H9 (cell line): ENCODE results near the gene RBM25. TPM values are rescaled to one million over a fixed set of nuclear protein-coding genes. Genes with fewer than 3 reads are reported as not detected.

Experiments
- DNase-seq: peaks from one replicate; pipeline ENCODE4 v3.0.0-alpha.2; 2017
- H2AFZ ChIP-seq: one replicate; pipeline ENCODE4 v1.6.1; 2013; ENCODE audit warnings: mild to moderate bottlenecking, low read length, control low read depth, moderate library complexity
- H2AK5ac ChIP-seq: 2 replicates; pipeline ENCODE4 v1.6.1; 2013; ENCODE audit warnings: low read length, control low read depth, mixed read lengths; ENCODE audit not compliant: insufficient read length
- H2BK120ac ChIP-seq: one replicate; pipeline ENCODE4 v1.6.1; 2013; ENCODE audit warnings: low read depth, mild to moderate bottlenecking, low read length, control low read depth, inconsistent platforms; ENCODE audit not compliant: poor library complexity, severe bottlenecking
- H2BK12ac ChIP-seq: 2 replicates; pipeline ENCODE4 v1.6.1; 2013; ENCODE audit warnings: low read length, control low read depth, mixed read lengths, low read depth; ENCODE audit not compliant: insufficient read length
- H2BK15ac ChIP-seq: 2 replicates; pipeline ENCODE4 v1.6.1; 2013; ENCODE audit warnings: low read depth, low read length, control low read depth
- H2BK20ac ChIP-seq: one replicate; pipeline ENCODE4 v1.6.1; 2013; ENCODE audit warnings: low read depth, mild to moderate bottlenecking, low read length, control low read depth, inconsistent platforms; ENCODE audit not compliant: poor library complexity, severe bottlenecking
- H2BK5ac ChIP-seq: 2 replicates; pipeline ENCODE4 v1.6.1; 2013; ENCODE audit warnings: low read length, control low read depth, mixed read lengths; ENCODE audit not compliant: insufficient read length
- H3K14ac ChIP-seq: 2 replicates; pipeline ENCODE4 v1.6.1; 2013; ENCODE audit warnings: low read length, control low read depth; ENCODE audit not compliant: insufficient read depth
- H3K18ac ChIP-seq: 2 replicates; pipeline ENCODE4 v1.6.1; 2013; ENCODE audit warnings: low read depth, mild to moderate bottlenecking, mixed read lengths, low read length, control low read depth; ENCODE audit not compliant: insufficient read length
- H3K23ac ChIP-seq: 2 replicates; pipeline ENCODE4 v1.6.1; 2013; ENCODE audit warnings: low read length, control low read depth, mixed read lengths, low read depth; ENCODE audit not compliant: insufficient read length
- H3K23me2 ChIP-seq: 2 replicates; pipeline ENCODE4 v1.6.1; 2013; ENCODE audit warnings: low read depth, mild to moderate bottlenecking, mixed read lengths, low read length, control low read depth; ENCODE audit not compliant: insufficient read length, poor library complexity, severe bottlenecking
- H3K27ac ChIP-seq: 2 replicates; pipeline ENCODE4 v1.5.1; 2013; ENCODE audit warnings: low read length, control low read depth, mixed read lengths, low read depth; ENCODE audit not compliant: insufficient read length
- H3K27me3 ChIP-seq: 2 replicates; pipeline ENCODE4 v1.6.1; 2013; ENCODE audit warnings: low read length, control low read depth, inconsistent platforms; ENCODE audit not compliant: insufficient read depth
- H3K4ac ChIP-seq: 2 replicates; pipeline ENCODE4 v1.6.1; 2013; ENCODE audit warnings: low read depth, mild to moderate bottlenecking, control low read depth, inconsistent platforms, low read length, moderate library complexity
- H3K4me1 ChIP-seq: 2 replicates; pipeline ENCODE4 v1.6.1; 2013; ENCODE audit warnings: low read length, control low read depth, inconsistent platforms; ENCODE audit not compliant: insufficient read depth
- H3K4me2 ChIP-seq: 2 replicates; pipeline ENCODE4 v1.6.1; 2013; ENCODE audit warnings: low read length, control low read depth, mixed read lengths; ENCODE audit not compliant: insufficient read length, insufficient read depth
- H3K56ac ChIP-seq: 2 replicates; pipeline ENCODE4 v1.6.1; 2013; ENCODE audit warnings: low read depth, mild to moderate bottlenecking, mixed read lengths, low read length, control low read depth; ENCODE audit not compliant: insufficient read length
- H3K79me1 ChIP-seq: 2 replicates; pipeline ENCODE4 v1.6.1; 2013; ENCODE audit warnings: low read depth, mild to moderate bottlenecking, moderate library complexity, low read length, control low read depth, inconsistent platforms; ENCODE audit not compliant: insufficient read depth, poor library complexity, severe bottlenecking
- H3K79me2 ChIP-seq: 2 replicates; pipeline ENCODE4 v1.6.1; 2013; ENCODE audit warnings: low read length, control low read depth, inconsistent platforms; ENCODE audit not compliant: insufficient read depth
- H3K9ac ChIP-seq: 2 replicates; pipeline ENCODE4 v1.6.1; 2013; ENCODE audit warnings: low read length, control low read depth, mixed read lengths; ENCODE audit not compliant: insufficient read length; ENCODE audit errors: extremely low read depth
- H3K9me3 ChIP-seq: one replicate; pipeline ENCODE4 v1.6.1; 2013; ENCODE audit warnings: low read depth, low read length, inconsistent platforms; ENCODE audit not compliant: control insufficient read depth
- H3T11ph ChIP-seq: one replicate; pipeline ENCODE4 v1.6.1; 2013; ENCODE audit warnings: mild to moderate bottlenecking, low read length, control low read depth, inconsistent platforms
- H4K20me1 ChIP-seq: one replicate; pipeline ENCODE4 v1.6.1; 2013; ENCODE audit not compliant: control insufficient read depth, insufficient read length, insufficient read depth
- H4K5ac ChIP-seq: 2 replicates; pipeline ENCODE4 v1.6.1; 2013; ENCODE audit warnings: low read depth, mild to moderate bottlenecking, mixed read lengths, low read length, control low read depth; ENCODE audit not compliant: insufficient read length
- H4K8ac ChIP-seq: replicated peaks from 2 replicates; pipeline ENCODE4 v1.6.1; 2013; ENCODE audit warnings: low read length, control low read depth, mixed read lengths, low read depth; ENCODE audit not compliant: insufficient read length
- H4K91ac ChIP-seq: 2 replicates; pipeline ENCODE4 v1.6.1; 2013; ENCODE audit warnings: low read depth, mild to moderate bottlenecking, moderate library complexity, mixed read lengths, low read length, control low read depth; ENCODE audit not compliant: insufficient read length
- H3K27ac Mint-ChIP-seq, 3 experiments: 2 replicates in 2 of 3; 3 replicates in 1 of 3; pipeline ENCODE4 v1.8.0; 2020 to 2021; ENCODE audit warnings: mixed read lengths in 3 of 3, mild to moderate bottlenecking in 1 of 3, moderate library complexity in 1 of 3
- H3K27me3 Mint-ChIP-seq: 2 replicates; pipeline ENCODE4 v1.8.0; 2021; ENCODE audit warnings: low read depth, mild to moderate bottlenecking, moderate library complexity, mixed read lengths
- H3K36me3 Mint-ChIP-seq, 3 experiments: 2 replicates in 2 of 3; 3 replicates in 1 of 3; pipeline ENCODE4 v1.8.0; 2020 to 2021; ENCODE audit warnings: low read depth in 3 of 3, mixed read lengths in 3 of 3; ENCODE audit not compliant: insufficient read depth in 1 of 3
- H3K4me1 Mint-ChIP-seq, 2 experiments: 2 replicates each; pipeline ENCODE4 v1.8.0; 2020; ENCODE audit warnings: mixed read lengths in 2 of 2
- H3K4me3 Mint-ChIP-seq, 2 experiments: 2 replicates in 1 of 2; 3 replicates in 1 of 2; pipeline ENCODE4 v1.8.0; 2020 to 2021; ENCODE audit warnings: mild to moderate bottlenecking in 2 of 2, mixed read lengths in 2 of 2, moderate library complexity in 1 of 2
- H3K9me3 Mint-ChIP-seq, 2 experiments: 2 replicates in 1 of 2; 3 replicates in 1 of 2; pipeline ENCODE4 v1.8.0; 2020; ENCODE audit warnings: mild to moderate bottlenecking in 2 of 2, mixed read lengths in 2 of 2, moderate library complexity in 1 of 2
- CTCF ChIP-seq: fragments of 200-600 bp; sonication (generic); conservative IDR thresholded peaks from 3 replicates; pipeline ENCODE4 v1.8.0; 2021; ENCODE audit warnings: antibody characterized with exemption, mild to moderate bottlenecking
- WGBS: extraction: QIAGEN DNeasy Blood & Tissue Kit; methylation state at CpG from one replicate; pipeline ENCODE4 v1.1.7; 2013; ENCODE audit warnings: missing lambda C conversion rate, low lambda C conversion rate, mixed read lengths; ENCODE audit not compliant: insufficient read length; ENCODE audit errors: extremely low coverage; 5-methylcytosine and 5-hydroxymethylcytosine counted together
- total RNA-seq: library from RNA; stranded (reverse); gene quantifications from 2 replicates; pipeline ENCODE4 v1.2.1, GENCODE V29; 2021

RBM25 gene
- total RNA-seq, 1 experiment from 2014 or later = 138 TPM

- WGBS = no CpG with 5 or more reads among the region's 1 CpG
Observed at GRCh38 chr14:73055251-73055650, 3.1 kb upstream of the RBM25 start.

More at GRCh38 chr14:73055251-73055650, 3.1 kb upstream of the RBM25 start:
- Mint-ChIP-seq H3K9me3 (no peaks in the 10 kb centered on the region; a peak in 1 of 5 replicates), H3K36me3 (peaks cover 0 to 14% (median 8%) of the 10 kb centered on the region in 3 experiments; a peak in 4 of 7 replicates), H3K27me3 (no peaks in the 10 kb centered on the region; the same call in 1 of the 2 replicates), H3K27ac (peak overlapping the region in 1 of 3 experiments; percentile 25; a peak in 2 of 7 replicates), H3K4me1 (peaks cover 13 to 17% of the 10 kb centered on the region in 2 experiments), H3K4me3 (no peak overlapping the region; a peak in 1 of 5 replicates)
- H4K20me1 ChIP-seq = no peaks in the 10 kb centered on the region
- H2BK15ac ChIP-seq = no peak overlapping the region
- H3K4me2 ChIP-seq = no peak overlapping the region
- H2AK5ac ChIP-seq = no peak overlapping the region
- H3K79me1 ChIP-seq = no peaks in the 10 kb centered on the region
- H3K23me2 ChIP-seq = no peaks in the 10 kb centered on the region
- H3K4me1 ChIP-seq = no peaks in the 10 kb centered on the region
- H2BK12ac ChIP-seq = no peak overlapping the region
- no peaks in the 10 kb centered on the region for H3K9me3 ChIP-seq
- H2BK20ac ChIP-seq = no peak overlapping the region
- DNase-seq = no peak
- H3K14ac ChIP-seq = no peak overlapping the region
- no peak overlapping the region for H4K5ac ChIP-seq
- no peak overlapping the region for H2BK120ac ChIP-seq
- TF ChIP-seq CTCF = no peak
- no peak overlapping the region for H2AFZ ChIP-seq
- no peaks in the 10 kb centered on the region for H3K27me3 ChIP-seq
- no peak overlapping the region for H4K8ac ChIP-seq
- no peak overlapping the region for H3K23ac ChIP-seq
- H3K79me2 ChIP-seq = peaks cover 14% of the 10 kb centered on the region
- H3T11ph ChIP-seq = no peak overlapping the region
- H4K91ac ChIP-seq = no peak overlapping the region
- no peak overlapping the region for H3K9ac ChIP-seq
- no peak overlapping the region for H3K4ac ChIP-seq
- no peak overlapping the region for H3K18ac ChIP-seq
- no peak overlapping the region for H3K56ac ChIP-seq
- no peak overlapping the region for H2BK5ac ChIP-seq
- H3K27ac ChIP-seq = no peak overlapping the region
